Liver (tissue), 9 donors: ENCODE measurements around the gene NLGN1. TPM values are rescaled to one million over a fixed set of nuclear protein-coding genes. Genes with fewer than 3 reads are reported as not detected.

Experiments
- DNase-seq: peaks from one replicate; pipeline ENCODE4 v3.0.0-alpha.2; 2017; ENCODE audit warnings: low spot score
- H3K27ac ChIP-seq, 2 donors: one replicate each; pipeline ENCODE4 v1.7.0; 2013; ENCODE audit warnings: inconsistent platforms in 2 of 2, low read length in 2 of 2, control low read depth in 1 of 2, low read depth in 1 of 2, mild to moderate bottlenecking in 1 of 2
- H3K27me3 ChIP-seq, 4 donors: one replicate each; pipeline versions ENCODE4 v1.6.1 to v1.7.0; 2013; ENCODE audit warnings: low read length in 3 of 4, inconsistent platforms in 1 of 4, mild to moderate bottlenecking in 1 of 4, moderate library complexity in 1 of 4; ENCODE audit not compliant: control insufficient read depth in 4 of 4, insufficient read depth in 4 of 4
- H3K36me3 ChIP-seq, 4 donors: one replicate each; pipeline versions ENCODE4 v1.6.1 to v1.7.0; 2013; ENCODE audit warnings: low read length in 3 of 4, mild to moderate bottlenecking in 3 of 4, low read depth in 1 of 4, moderate library complexity in 1 of 4; ENCODE audit not compliant: control insufficient read depth in 4 of 4, insufficient read depth in 3 of 4
- H3K4me1 ChIP-seq, 4 donors: one replicate each; pipeline versions ENCODE4 v1.6.1 to v1.7.0; 2013; ENCODE audit warnings: low read length in 3 of 4, mild to moderate bottlenecking in 3 of 4, moderate library complexity in 1 of 4; ENCODE audit not compliant: control insufficient read depth in 4 of 4, insufficient read depth in 4 of 4
- H3K4me3 ChIP-seq, 3 donors: one replicate each; pipeline versions ENCODE4 v1.6.1 to v1.7.0; 2013; ENCODE audit warnings: low read length in 3 of 3, control low read depth in 1 of 3, low read depth in 1 of 3, mild to moderate bottlenecking in 1 of 3
- H3K9ac ChIP-seq, 2 donors: one replicate each; pipeline ENCODE4 v1.7.0; 2013; ENCODE audit warnings: low read length in 2 of 2, mild to moderate bottlenecking in 2 of 2, moderate library complexity in 2 of 2, control low read depth in 1 of 2, low read depth in 1 of 2
- H3K9me3 ChIP-seq, 4 donors: one replicate each; pipeline versions ENCODE4 v1.6.1 to v1.7.0; 2013; ENCODE audit warnings: low read length in 3 of 4; ENCODE audit not compliant: control insufficient read depth in 4 of 4
- EGR1 ChIP-seq, 2 donors: IDR thresholded peaks; 2 replicates each; pipeline ENCODE4 v1.6.1; 2016 to 2018; ENCODE audit warnings: antibody characterized with exemption in 2 of 2, low read depth in 2 of 2
- FOXA1 ChIP-seq: IDR thresholded peaks from 2 replicates; pipeline ENCODE4 v1.6.1; 2016; ENCODE audit warnings: antibody characterized with exemption
- FOXA2 ChIP-seq: IDR thresholded peaks from 2 replicates; pipeline ENCODE4 v1.6.1; 2016; ENCODE audit warnings: antibody characterized with exemption
- GABPA ChIP-seq, 2 donors: IDR thresholded peaks in 1 of 2; conservative IDR thresholded peaks in 1 of 2; 2 replicates each; pipeline ENCODE4 v1.6.1; 2016; ENCODE audit warnings: antibody characterized with exemption in 2 of 2, mild to moderate bottlenecking in 1 of 2, moderate library complexity in 1 of 2
- HNF4A ChIP-seq, 2 donors: conservative IDR thresholded peaks; 2 replicates each; pipeline ENCODE4 v1.6.1; 2016; ENCODE audit warnings: antibody characterized with exemption in 2 of 2, mild to moderate bottlenecking in 2 of 2
- HNF4G ChIP-seq: IDR thresholded peaks from 2 replicates; pipeline ENCODE4 v1.6.1; 2016; ENCODE audit warnings: antibody characterized with exemption
- JUND ChIP-seq, 2 donors: IDR thresholded peaks; 2 replicates each; pipeline ENCODE4 v1.6.1; 2016; ENCODE audit warnings: antibody characterized with exemption in 2 of 2
- NR2F2 ChIP-seq: IDR thresholded peaks from 2 replicates; pipeline ENCODE4 v1.6.1; 2016; ENCODE audit warnings: antibody characterized with exemption
- RXRA ChIP-seq, 2 donors: IDR thresholded peaks; 2 replicates each; pipeline ENCODE4 v1.6.1; 2017 to 2018; ENCODE audit warnings: antibody characterized with exemption in 2 of 2, mild to moderate bottlenecking in 1 of 2
- SP1 ChIP-seq: IDR thresholded peaks from 2 replicates; pipeline ENCODE4 v1.6.1; 2018; ENCODE audit warnings: antibody characterized with exemption, mild to moderate bottlenecking
- TAF1 ChIP-seq: conservative IDR thresholded peaks from 2 replicates; pipeline ENCODE4 v1.6.1; 2016; ENCODE audit warnings: antibody characterized with exemption, mild to moderate bottlenecking
- YY1 ChIP-seq: IDR thresholded peaks from 2 replicates; pipeline ENCODE4 v1.6.1; 2016; ENCODE audit warnings: antibody characterized with exemption, mild to moderate bottlenecking
- WGBS: extraction: QIAGEN DNeasy Blood & Tissue Kit; methylation state at CpG from one replicate; pipeline ENCODE4 v1.1.7; 2013; 5-methylcytosine and 5-hydroxymethylcytosine counted together
- polyA plus RNA-seq, 2 donors: library from polyadenylated mRNA; stranded (reverse) in 1 of 2; unstranded in 1 of 2; fragments of 200-250 nt in 1 of 2; fragments of >200 nt in 1 of 2; fragmentation: Nextera tagmentation in 1 of 2; extraction: Ambion mirVana in 1 of 2; gene quantifications; one replicate each; pipeline versions ENCODE4 v1.2.1 to v1.2.3, GENCODE V29; 2013 to 2015
- total RNA-seq, 2 donors: library from RNA; depleted of rRNA; stranded (reverse); fragments of >200 nt; gene quantifications; one replicate each; pipeline ENCODE4 v1.2.3, GENCODE V29; 2014
- TF ChIP-seq, protein P1 (sequence below): fragments of 150-350 bp; IDR thresholded peaks from 2 replicates; pipeline ENCODE4 v1.5.1; 2017; ENCODE audit warnings: improper control_type of control experiment, low read depth, low read length; ENCODE audit not compliant: missing input control
- TF ChIP-seq, protein P2 (sequence below): IDR thresholded peaks from 2 replicates; pipeline ENCODE4 v1.6.1; 2016; ENCODE audit warnings: antibody characterized with exemption
- TF ChIP-seq, protein P3 (sequence below): IDR thresholded peaks from 2 replicates; pipeline ENCODE4 v1.6.1; 2016; ENCODE audit warnings: antibody characterized with exemption, mild to moderate bottlenecking
- TF ChIP-seq, protein P4 (sequence below): IDR thresholded peaks from 2 replicates; pipeline ENCODE4 v1.6.1; 2016; ENCODE audit warnings: antibody characterized with exemption
- TF ChIP-seq, protein P5 (sequence below): IDR thresholded peaks from 2 replicates; pipeline ENCODE4 v1.6.1; 2016; ENCODE audit warnings: antibody characterized with exemption
- donor health status: healthy.
- donor health status: healthy.
- donor health status: healthy.
- donor health status: healthy.
- donor health status: healthy.

The NLGN1 gene
- total and polyA plus RNA-seq, 4 donors: 0.02 to 0.67 (median 0.37) TPM; not detected in 1

DNA sequence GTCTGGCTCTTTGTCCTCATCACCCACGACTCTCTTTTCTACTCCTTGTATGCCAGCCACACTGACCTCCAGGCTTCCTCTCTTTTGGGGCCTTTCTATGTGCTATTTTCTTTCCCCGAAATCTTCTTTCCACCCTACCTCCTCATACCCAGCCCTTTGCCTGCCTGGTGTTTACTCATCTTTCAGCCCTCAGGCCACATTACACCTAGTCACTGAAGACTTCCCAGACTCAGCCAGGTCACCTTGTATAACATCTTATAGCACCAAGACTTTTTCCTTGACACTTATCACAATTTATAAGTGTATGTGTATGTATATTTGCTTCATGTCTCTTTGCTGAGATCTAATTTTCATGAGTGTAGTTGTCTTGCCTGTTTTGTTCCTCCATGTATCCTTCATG, 396.4 kb downstream of the NLGN1 start:
- Histone ChIP-seq H3K4me1 (no peaks in the 10 kb centered on the region), H3K27me3 (peaks cover 0 to 5% (median 0%) of the 10 kb centered on the region in 4 donors), H3K4me3 (no peak overlapping the region), H3K9ac (no peak overlapping the region), H3K36me3 (no peaks in the 10 kb centered on the region), H3K9me3 (no peaks in the 10 kb centered on the region), H3K27ac (no peak overlapping the region)
- TF ChIP-seq, protein P1, sequence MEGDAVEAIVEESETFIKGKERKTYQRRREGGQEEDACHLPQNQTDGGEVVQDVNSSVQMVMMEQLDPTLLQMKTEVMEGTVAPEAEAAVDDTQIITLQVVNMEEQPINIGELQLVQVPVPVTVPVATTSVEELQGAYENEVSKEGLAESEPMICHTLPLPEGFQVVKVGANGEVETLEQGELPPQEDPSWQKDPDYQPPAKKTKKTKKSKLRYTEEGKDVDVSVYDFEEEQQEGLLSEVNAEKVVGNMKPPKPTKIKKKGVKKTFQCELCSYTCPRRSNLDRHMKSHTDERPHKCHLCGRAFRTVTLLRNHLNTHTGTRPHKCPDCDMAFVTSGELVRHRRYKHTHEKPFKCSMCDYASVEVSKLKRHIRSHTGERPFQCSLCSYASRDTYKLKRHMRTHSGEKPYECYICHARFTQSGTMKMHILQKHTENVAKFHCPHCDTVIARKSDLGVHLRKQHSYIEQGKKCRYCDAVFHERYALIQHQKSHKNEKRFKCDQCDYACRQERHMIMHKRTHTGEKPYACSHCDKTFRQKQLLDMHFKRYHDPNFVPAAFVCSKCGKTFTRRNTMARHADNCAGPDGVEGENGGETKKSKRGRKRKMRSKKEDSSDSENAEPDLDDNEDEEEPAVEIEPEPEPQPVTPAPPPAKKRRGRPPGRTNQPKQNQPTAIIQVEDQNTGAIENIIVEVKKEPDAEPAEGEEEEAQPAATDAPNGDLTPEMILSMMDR: no peak
- TF ChIP-seq FOXA1: no peak
- TF ChIP-seq HNF4A (conservative IDR thresholded peaks at IDR 0.05): no peak
- TF ChIP-seq SP1: no peak
- TF ChIP-seq RXRA (IDR thresholded peaks at IDR 0.05): no peak
- TF ChIP-seq, protein P2, sequence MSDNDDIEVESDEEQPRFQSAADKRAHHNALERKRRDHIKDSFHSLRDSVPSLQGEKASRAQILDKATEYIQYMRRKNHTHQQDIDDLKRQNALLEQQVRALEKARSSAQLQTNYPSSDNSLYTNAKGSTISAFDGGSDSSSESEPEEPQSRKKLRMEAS: no peak
- TF ChIP-seq YY1: no peak
- no peak for TF ChIP-seq HNF4G
- no peak for TF ChIP-seq EGR1 (IDR thresholded peaks at IDR 0.05; ENCODE audit: low read depth in 2 of 2)
- no peak for TF ChIP-seq JUND (IDR thresholded peaks at IDR 0.05)
- TF ChIP-seq NR2F2: no peak
- TF ChIP-seq, protein P3, sequence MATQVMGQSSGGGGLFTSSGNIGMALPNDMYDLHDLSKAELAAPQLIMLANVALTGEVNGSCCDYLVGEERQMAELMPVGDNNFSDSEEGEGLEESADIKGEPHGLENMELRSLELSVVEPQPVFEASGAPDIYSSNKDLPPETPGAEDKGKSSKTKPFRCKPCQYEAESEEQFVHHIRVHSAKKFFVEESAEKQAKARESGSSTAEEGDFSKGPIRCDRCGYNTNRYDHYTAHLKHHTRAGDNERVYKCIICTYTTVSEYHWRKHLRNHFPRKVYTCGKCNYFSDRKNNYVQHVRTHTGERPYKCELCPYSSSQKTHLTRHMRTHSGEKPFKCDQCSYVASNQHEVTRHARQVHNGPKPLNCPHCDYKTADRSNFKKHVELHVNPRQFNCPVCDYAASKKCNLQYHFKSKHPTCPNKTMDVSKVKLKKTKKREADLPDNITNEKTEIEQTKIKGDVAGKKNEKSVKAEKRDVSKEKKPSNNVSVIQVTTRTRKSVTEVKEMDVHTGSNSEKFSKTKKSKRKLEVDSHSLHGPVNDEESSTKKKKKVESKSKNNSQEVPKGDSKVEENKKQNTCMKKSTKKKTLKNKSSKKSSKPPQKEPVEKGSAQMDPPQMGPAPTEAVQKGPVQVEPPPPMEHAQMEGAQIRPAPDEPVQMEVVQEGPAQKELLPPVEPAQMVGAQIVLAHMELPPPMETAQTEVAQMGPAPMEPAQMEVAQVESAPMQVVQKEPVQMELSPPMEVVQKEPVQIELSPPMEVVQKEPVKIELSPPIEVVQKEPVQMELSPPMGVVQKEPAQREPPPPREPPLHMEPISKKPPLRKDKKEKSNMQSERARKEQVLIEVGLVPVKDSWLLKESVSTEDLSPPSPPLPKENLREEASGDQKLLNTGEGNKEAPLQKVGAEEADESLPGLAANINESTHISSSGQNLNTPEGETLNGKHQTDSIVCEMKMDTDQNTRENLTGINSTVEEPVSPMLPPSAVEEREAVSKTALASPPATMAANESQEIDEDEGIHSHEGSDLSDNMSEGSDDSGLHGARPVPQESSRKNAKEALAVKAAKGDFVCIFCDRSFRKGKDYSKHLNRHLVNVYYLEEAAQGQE: no peak
- WGBS: 56% methylated on average over 2 of the region's 2 CpGs
- DNase-seq: no peak

DNA sequence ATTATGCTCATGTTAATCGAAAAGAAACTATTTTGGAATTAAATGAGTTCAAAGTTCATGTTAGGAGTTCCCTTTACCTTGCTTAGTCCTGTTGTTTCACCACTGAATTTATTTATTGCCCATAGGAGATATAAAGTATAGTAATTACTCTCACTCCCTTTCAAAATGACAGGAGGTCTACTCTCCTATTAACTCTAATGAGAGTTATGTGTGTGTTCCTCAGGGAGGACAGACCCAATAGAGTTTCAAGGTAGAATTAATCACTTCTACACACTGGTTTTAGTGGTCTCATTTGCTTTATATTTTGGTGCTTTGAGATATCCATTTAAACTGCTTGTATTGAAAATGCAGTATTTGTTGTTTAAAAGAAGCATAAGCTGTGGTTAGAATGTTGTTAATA, 398.9 kb downstream of the NLGN1 start:
- no peak overlapping the region for H3K27ac ChIP-seq
- H3K4me1 ChIP-seq: no peaks in the 10 kb centered on the region
- H3K9ac ChIP-seq: no peak overlapping the region
- WGBS: 64% methylated on average over 1 of the region's 1 CpG
- no peak overlapping the region for H3K4me3 ChIP-seq
- no peaks in the 10 kb centered on the region for H3K9me3 ChIP-seq
- H3K27me3 ChIP-seq: peaks cover 0 to 5% (median 0%) of the 10 kb centered on the region in 4 donors
- H3K36me3 ChIP-seq: no peaks in the 10 kb centered on the region
- DNase-seq: no peak
- no peak for TF ChIP-seq EGR1 (IDR thresholded peaks at IDR 0.05; ENCODE audit: low read depth in 2 of 2)
- TF ChIP-seq HNF4G: no peak
- TF ChIP-seq NR2F2: no peak
- TF ChIP-seq, protein P2: no peak
- no peak for TF ChIP-seq FOXA2
- no peak for TF ChIP-seq GABPA (IDR thresholded peaks at IDR 0.05 in 1 of 2, conservative IDR thresholded peaks at IDR 0.05 in 1 of 2)
- TF ChIP-seq, protein P4, sequence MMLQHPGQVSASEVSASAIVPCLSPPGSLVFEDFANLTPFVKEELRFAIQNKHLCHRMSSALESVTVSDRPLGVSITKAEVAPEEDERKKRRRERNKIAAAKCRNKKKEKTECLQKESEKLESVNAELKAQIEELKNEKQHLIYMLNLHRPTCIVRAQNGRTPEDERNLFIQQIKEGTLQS: no peak
- no peak for TF ChIP-seq TAF1
- no peak for TF ChIP-seq RXRA (IDR thresholded peaks at IDR 0.05)
- TF ChIP-seq, protein P1: no peak
- no peak for TF ChIP-seq JUND (IDR thresholded peaks at IDR 0.05)
- TF ChIP-seq, protein P3: no peak
- TF ChIP-seq YY1: no peak
- TF ChIP-seq, protein P5, sequence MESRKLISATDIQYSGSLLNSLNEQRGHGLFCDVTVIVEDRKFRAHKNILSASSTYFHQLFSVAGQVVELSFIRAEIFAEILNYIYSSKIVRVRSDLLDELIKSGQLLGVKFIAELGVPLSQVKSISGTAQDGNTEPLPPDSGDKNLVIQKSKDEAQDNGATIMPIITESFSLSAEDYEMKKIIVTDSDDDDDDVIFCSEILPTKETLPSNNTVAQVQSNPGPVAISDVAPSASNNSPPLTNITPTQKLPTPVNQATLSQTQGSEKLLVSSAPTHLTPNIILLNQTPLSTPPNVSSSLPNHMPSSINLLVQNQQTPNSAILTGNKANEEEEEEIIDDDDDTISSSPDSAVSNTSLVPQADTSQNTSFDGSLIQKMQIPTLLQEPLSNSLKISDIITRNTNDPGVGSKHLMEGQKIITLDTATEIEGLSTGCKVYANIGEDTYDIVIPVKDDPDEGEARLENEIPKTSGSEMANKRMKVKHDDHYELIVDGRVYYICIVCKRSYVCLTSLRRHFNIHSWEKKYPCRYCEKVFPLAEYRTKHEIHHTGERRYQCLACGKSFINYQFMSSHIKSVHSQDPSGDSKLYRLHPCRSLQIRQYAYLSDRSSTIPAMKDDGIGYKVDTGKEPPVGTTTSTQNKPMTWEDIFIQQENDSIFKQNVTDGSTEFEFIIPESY: no peak
- TF ChIP-seq SP1: no peak
- no peak for TF ChIP-seq HNF4A (conservative IDR thresholded peaks at IDR 0.05)
